Measurements from ENCODE around the gene NOD1. TPM values are rescaled to one million over a fixed set of nuclear protein-coding genes. Genes with fewer than 3 reads are reported as not detected.

The NOD1 gene
- polyA plus RNA-seq, 2 of the 4 experiments (the other 2 are of a cell fraction), result 4.8 to 6.5 TPM

DNA sequence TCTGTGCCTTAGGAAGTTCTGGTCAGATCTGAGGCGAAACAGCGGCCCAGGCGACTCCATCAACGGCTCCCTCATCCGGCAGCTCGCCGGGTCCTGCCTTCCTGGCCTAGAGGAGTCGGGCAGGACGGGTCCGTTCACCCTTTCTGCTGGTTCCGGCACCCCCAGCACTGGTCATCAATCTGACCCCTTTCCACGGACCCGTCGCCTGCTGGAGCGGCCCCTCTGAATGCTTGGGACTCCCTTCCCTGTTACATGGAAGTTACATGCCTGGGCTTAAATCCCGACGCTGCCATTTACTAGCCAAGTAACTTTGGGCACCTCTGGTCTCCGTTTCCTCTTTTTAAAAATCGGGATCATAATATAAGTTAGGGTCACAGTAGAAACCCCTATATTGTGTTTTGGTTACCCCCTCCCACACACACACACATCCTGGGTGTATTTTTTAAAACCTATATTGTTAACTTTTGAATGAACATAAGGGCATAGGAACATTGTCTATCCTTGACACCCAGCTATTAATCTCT lies 26.7 kb upstream of the NOD1 start:
- no peak for FAIRE-seq
- POLR2A ChIA-PET, result no interaction called here
- peak overlapping the region; percentile 80 to 96 for H3K27ac ChIP-seq

DNA sequence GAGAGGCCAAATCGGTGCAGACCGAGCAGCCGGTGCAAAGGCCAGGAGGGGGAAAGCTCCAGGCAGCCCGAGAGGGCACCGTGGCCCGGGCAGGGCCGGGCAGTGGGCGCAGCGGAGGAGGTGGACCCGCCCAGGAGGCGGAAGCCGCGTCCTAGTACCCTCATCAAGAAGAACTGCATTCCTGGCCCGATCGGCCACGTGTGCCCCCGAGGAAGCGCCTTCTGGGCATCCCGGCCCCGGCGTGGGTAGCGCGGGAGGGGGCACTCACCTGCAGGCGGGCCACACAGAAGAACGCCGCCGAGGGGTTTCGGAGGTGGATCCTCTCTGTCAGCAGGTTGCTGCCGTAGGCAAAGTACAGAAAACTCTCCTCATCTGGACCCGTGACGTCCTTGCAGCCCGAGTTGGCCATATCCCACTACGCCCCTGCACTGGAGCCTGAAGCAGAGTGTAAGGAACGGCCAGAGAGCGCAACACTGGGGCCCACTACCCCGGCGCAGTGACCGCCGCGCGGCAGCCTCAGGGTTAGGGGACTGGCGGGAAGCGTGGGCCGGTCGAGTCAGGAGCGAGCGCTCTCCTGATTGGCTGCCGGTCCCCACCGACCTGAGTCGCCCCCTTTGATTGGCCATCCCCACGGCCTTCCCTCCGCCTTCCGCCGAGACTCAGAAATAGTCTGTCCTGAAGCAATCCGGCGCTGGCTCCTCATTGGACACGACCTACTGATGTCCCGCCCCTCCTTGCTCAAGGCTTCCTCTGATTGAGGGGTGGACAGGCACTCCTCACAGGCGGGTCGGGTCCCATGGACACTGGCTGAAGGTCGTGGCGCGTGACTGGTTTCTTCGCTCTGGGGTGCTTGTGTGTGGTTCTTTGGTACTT lies 26.0 kb upstream of the NOD1 start, which contains the start of gene GGCT:
Gene GGCT, minus strand, starts transcription at position 529 of the 873 bp plus-strand sequence. Its CDS starts 120 bp downstream, at position 409.
- ChIA-PET POLR2A (no interaction called here), CTCF (interaction anchor here (1.2 to 2.9 kb wide), 2 partner anchors 26 to 229 kb away, joined by 3 to 8 read pairs; partner anchors contain the start of gene NOD1)
- no peaks in the 10 kb centered on the region for H3K9me3 ChIP-seq
- peak within 1 kb of the TSS; percentile 82 to 96 for H3K27ac ChIP-seq
- peak; percentile 98 to 99 for ATAC-seq
- peak; percentile 96 to 99 for DNase-seq (ENCODE audit: low read depth in 1 of 2, low spot score in 1 of 2)
- H3K4me3 ChIP-seq, result peak within 1 kb of the TSS; percentile 82
- H3K4me2 ChIP-seq, result peak within 1 kb of the TSS; percentile 94
- no peak for TF ChIP-seq CBX2 (IDR thresholded peaks at IDR 0.05; ENCODE audit: borderline replicate concordance, low read depth)
- 0 out of 2 replicates have a peak, but pooled peaks have one; percentile 36 for TF ChIP-seq TFCP2L1 (CRISPR knock-in tag; IDR thresholded peaks at IDR 0.05)
- TF ChIP-seq, protein P1, sequence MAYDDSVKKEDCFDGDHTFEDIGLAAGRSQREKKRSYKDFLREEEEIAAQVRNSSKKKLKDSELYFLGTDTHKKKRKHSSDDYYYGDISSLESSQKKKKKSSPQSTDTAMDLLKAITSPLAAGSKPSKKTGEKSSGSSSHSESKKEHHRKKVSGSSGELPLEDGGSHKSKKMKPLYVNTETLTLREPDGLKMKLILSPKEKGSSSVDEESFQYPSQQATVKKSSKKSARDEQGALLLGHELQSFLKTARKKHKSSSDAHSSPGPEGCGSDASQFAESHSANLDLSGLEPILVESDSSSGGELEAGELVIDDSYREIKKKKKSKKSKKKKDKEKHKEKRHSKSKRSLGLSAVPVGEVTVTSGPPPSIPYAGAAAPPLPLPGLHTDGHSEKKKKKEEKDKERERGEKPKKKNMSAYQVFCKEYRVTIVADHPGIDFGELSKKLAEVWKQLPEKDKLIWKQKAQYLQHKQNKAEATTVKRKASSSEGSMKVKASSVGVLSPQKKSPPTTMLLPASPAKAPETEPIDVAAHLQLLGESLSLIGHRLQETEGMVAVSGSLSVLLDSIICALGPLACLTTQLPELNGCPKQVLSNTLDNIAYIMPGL (CRISPR knock-in tag; IDR thresholded peaks at IDR 0.05; ENCODE audit: borderline replicate concordance), result no peak
- no peak for TF ChIP-seq HDAC2 (IDR thresholded peaks at IDR 0.05)
- no peak; a peak in 1 of 5 replicates for TF ChIP-seq EP300 (IDR thresholded peaks at IDR 0.05)
- TF ChIP-seq, protein P2, sequence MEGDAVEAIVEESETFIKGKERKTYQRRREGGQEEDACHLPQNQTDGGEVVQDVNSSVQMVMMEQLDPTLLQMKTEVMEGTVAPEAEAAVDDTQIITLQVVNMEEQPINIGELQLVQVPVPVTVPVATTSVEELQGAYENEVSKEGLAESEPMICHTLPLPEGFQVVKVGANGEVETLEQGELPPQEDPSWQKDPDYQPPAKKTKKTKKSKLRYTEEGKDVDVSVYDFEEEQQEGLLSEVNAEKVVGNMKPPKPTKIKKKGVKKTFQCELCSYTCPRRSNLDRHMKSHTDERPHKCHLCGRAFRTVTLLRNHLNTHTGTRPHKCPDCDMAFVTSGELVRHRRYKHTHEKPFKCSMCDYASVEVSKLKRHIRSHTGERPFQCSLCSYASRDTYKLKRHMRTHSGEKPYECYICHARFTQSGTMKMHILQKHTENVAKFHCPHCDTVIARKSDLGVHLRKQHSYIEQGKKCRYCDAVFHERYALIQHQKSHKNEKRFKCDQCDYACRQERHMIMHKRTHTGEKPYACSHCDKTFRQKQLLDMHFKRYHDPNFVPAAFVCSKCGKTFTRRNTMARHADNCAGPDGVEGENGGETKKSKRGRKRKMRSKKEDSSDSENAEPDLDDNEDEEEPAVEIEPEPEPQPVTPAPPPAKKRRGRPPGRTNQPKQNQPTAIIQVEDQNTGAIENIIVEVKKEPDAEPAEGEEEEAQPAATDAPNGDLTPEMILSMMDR (IDR thresholded peaks at IDR 0.05), result no peak
- TF ChIP-seq CEBPB (IDR thresholded peaks at IDR 0.05), result peak; percentile 36 to 50; a peak in 2 of 4 replicates
- TF ChIP-seq, protein P3, sequence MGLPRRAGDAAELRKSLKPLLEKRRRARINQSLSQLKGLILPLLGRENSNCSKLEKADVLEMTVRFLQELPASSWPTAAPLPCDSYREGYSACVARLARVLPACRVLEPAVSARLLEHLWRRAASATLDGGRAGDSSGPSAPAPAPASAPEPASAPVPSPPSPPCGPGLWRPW (IDR thresholded peaks at IDR 0.05), result no peak
- TF ChIP-seq FOSL2 (IDR thresholded peaks at IDR 0.05), result no peak
- no peak for TF ChIP-seq FOSL2 (CRISPR knock-in tag; IDR thresholded peaks at IDR 0.05)
- no peak for TF ChIP-seq RARB (CRISPR knock-in tag; IDR thresholded peaks at IDR 0.05)
- TF ChIP-seq, protein P4, sequence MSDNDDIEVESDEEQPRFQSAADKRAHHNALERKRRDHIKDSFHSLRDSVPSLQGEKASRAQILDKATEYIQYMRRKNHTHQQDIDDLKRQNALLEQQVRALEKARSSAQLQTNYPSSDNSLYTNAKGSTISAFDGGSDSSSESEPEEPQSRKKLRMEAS (IDR thresholded peaks at IDR 0.05), result peak; percentile 96
- TF ChIP-seq POLR2A (IDR thresholded peaks at IDR 0.05; ENCODE audit: low read length), result peak; percentile 82
- TF ChIP-seq, protein P5, sequence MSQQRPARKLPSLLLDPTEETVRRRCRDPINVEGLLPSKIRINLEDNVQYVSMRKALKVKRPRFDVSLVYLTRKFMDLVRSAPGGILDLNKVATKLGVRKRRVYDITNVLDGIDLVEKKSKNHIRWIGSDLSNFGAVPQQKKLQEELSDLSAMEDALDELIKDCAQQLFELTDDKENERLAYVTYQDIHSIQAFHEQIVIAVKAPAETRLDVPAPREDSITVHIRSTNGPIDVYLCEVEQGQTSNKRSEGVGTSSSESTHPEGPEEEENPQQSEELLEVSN (IDR thresholded peaks at IDR 0.05; ENCODE audit: borderline replicate concordance, low read depth), result peak; percentile 89
- TF ChIP-seq PHF8 (IDR thresholded peaks at IDR 0.05; ENCODE audit: borderline replicate concordance, low read depth), result peak; percentile 58
- TF ChIP-seq MAFK (IDR thresholded peaks at IDR 0.05; ENCODE audit: partially characterized antibody), result peak; percentile 3
- peak; percentile 54 to 72; a peak in 4 of 5 replicates for TF ChIP-seq JUN (IDR thresholded peaks at IDR 0.05)
- TF ChIP-seq, protein P6, sequence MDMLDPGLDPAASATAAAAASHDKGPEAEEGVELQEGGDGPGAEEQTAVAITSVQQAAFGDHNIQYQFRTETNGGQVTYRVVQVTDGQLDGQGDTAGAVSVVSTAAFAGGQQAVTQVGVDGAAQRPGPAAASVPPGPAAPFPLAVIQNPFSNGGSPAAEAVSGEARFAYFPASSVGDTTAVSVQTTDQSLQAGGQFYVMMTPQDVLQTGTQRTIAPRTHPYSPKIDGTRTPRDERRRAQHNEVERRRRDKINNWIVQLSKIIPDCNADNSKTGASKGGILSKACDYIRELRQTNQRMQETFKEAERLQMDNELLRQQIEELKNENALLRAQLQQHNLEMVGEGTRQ (IDR thresholded peaks at IDR 0.05), result 0 out of 2 replicates have a peak, but pooled peaks have one; percentile 20
- 0 out of 2 replicates have a peak, but pooled peaks have one; percentile 39 for TF ChIP-seq HOXB5 (CRISPR knock-in tag; IDR thresholded peaks at IDR 0.05)
- no peak for TF ChIP-seq POLR2AphosphoS2 (conservative IDR thresholded peaks at IDR 0.05; ENCODE audit: low read length)
- TF ChIP-seq, protein P7, sequence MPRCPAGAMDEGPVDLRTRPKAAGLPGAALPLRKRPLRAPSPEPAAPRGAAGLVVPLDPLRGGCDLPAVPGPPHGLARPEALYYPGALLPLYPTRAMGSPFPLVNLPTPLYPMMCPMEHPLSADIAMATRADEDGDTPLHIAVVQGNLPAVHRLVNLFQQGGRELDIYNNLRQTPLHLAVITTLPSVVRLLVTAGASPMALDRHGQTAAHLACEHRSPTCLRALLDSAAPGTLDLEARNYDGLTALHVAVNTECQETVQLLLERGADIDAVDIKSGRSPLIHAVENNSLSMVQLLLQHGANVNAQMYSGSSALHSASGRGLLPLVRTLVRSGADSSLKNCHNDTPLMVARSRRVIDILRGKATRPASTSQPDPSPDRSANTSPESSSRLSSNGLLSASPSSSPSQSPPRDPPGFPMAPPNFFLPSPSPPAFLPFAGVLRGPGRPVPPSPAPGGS (IDR thresholded peaks at IDR 0.05), result peak; percentile 64; the same call in 2 of the 3 replicates
- FAIRE-seq, result no peak
- 2% methylated on average over 23 of the region's 64 CpGs for WGBS (ENCODE audit: missing lambda C conversion rate)
- H3K4me1 ChIP-seq, result peaks cover 18% of the 10 kb centered on the region

More for the DNA sequence above, 26.7 kb upstream of the NOD1 start:
- WGBS (ENCODE audit: missing lambda C conversion rate), result 3% methylated on average over 19 of the region's 19 CpGs
- no peak for DNase-seq (ENCODE audit: low read depth in 1 of 2, low spot score in 1 of 2)
- H3K9me3 ChIP-seq, result no peaks in the 10 kb centered on the region
- peak; percentile 62 to 69; a peak in 5 of 6 replicates for ATAC-seq
- H3K4me2 ChIP-seq, result peak overlapping the region; percentile 75
- H3K4me3 ChIP-seq, result peak overlapping the region; percentile 82
- peaks cover 18% of the 10 kb centered on the region for H3K4me1 ChIP-seq
- CTCF ChIA-PET, result interaction anchor here (1.0 to 2.9 kb wide), 3 partner anchors 17 to 235 kb away, joined by 4 to 8 read pairs (median 4); no protein-coding TSS in a partner anchor
- peak; percentile 0 to 18; a peak in 2 of 5 replicates for TF ChIP-seq JUN (IDR thresholded peaks at IDR 0.05)
- TF ChIP-seq HOXB13 (CRISPR knock-in tag; IDR thresholded peaks at IDR 0.05; ENCODE audit: low read depth), result 0 out of 2 replicates have a peak, but pooled peaks have one; percentile 34
- TF ChIP-seq PHF8 (IDR thresholded peaks at IDR 0.05; ENCODE audit: borderline replicate concordance, low read depth), result peak; percentile 57; the same call in 1 of the 2 replicates
- no peak for TF ChIP-seq RNF2 (IDR thresholded peaks at IDR 0.05; ENCODE audit: borderline replicate concordance, low read depth)
- TF ChIP-seq, protein P7 (IDR thresholded peaks at IDR 0.05), result no peak

All from A549 (cell line).